GM04504 (cell line): Measurements from ENCODE around the gene DENND2A.
A peak's percentile ranks its signal among the peaks of the same experiment; 100 is the strongest.
"Not testable (repeated sequence)": the region's sequence is repeated elsewhere in the genome, so short reads cannot be mapped to it uniquely, and the experiment has no call there.

ENCODE experiments used
- DNase-seq: peaks from one replicate; pipeline ENCODE4 v3.0.0-alpha.2; 2012; ENCODE audit warnings: low read depth

DENND2A gene, protein sequence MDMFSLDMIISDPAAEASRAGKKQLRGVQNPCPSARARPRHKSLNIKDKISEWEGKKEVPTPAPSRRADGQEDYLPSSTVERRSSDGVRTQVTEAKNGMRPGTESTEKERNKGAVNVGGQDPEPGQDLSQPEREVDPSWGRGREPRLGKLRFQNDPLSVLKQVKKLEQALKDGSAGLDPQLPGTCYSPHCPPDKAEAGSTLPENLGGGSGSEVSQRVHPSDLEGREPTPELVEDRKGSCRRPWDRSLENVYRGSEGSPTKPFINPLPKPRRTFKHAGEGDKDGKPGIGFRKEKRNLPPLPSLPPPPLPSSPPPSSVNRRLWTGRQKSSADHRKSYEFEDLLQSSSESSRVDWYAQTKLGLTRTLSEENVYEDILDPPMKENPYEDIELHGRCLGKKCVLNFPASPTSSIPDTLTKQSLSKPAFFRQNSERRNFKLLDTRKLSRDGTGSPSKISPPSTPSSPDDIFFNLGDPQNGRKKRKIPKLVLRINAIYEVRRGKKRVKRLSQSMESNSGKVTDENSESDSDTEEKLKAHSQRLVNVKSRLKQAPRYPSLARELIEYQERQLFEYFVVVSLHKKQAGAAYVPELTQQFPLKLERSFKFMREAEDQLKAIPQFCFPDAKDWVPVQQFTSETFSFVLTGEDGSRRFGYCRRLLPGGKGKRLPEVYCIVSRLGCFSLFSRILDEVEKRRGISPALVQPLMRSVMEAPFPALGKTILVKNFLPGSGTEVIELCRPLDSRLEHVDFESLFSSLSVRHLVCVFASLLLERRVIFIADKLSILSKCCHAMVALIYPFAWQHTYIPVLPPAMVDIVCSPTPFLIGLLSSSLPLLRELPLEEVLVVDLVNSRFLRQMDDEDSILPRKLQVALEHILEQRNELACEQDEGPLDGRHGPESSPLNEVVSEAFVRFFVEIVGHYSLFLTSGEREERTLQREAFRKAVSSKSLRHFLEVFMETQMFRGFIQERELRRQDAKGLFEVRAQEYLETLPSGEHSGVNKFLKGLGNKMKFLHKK

DNA sequence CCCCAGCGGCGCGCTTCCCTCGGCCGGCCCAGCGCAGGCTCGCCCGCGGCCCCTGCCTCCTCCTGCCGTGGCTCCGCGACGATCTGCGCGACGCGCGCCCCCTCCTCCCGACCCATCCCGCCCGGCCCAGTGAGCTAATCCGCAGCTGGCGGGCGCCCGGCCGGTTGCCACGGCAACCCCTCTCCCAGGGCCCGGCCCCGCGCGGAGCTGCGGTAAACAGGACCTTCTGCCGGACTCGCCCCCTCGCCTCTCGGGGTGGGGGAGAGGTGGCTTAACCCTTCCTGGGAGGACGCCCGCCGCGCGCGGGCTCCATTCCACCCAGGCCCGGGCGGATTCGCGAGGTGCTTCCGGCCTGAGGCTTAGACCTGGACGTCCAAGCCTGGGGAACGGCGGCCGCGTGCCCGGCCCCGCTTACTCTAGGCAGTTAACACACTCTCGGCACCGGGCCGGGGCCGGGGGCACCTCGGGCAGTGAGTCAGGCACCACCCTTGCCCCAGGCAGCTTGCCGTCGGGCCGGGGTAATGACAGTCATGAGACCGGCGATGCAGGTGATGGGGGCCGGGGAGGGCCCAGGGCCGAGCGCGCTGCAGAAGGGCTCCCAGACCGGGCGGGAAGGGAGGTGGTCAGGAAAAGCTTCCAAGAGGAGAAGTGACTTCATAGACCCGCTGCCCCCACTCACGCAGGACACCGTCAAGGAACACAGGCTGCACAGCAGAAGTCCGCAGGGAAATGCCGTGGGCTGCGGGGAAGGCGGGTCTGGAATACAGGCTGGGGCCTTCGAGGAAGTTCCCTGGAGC, at the start of gene DENND2A:
DENND2A (minus strand) TSS at position 87 of the 797 bp plus-strand sequence. CDS start 38,416 bp downstream, outside the sequence.
- no peak for DNase-seq

DNA sequence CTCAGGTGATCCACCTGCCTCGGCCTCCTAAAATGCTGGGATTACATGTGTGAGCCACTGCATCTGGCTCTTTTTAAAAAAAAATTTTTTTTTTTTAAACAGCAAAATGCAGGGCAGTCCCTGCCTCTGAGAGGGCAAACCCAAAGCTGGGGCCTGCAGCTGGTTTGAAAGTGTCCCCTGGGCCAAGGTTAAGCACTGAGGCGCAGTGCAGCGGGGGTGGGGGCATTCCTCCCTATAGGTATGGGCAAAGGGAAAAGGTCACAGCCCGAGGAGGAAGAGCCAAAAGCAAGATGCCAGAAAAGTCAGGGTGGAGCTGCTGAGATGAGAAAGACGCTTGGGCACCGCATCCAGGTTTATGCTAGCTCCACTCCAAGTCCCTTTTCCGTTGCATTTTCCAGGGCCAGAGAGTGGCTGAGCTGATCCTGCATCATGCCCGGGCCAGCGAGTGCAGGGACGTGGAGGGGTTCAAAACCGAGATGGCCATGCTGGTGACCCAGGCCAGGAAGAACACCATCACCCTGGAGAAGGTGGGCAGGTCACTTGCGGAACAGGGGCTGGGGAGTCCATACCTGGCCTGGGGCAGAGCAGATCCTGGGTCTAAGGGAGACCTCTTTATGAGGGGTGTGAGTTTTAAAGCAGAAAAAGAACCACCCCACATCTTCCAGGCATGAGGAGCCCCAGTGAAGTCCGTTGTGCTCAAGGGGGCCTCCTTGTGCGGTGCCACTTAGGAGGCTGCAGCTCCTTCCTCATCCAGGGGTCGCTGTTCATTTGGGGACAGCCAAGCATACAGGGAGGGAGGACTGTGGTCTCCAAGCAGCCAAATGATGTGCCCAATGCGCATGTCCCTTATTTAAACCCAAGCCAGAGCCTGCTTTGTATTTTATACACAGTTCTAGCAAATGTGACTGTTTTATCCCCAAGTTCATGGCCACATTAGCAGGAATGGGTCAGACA, 48.9 kb upstream of the DENND2A start:
- no peak for DNase-seq

DNA sequence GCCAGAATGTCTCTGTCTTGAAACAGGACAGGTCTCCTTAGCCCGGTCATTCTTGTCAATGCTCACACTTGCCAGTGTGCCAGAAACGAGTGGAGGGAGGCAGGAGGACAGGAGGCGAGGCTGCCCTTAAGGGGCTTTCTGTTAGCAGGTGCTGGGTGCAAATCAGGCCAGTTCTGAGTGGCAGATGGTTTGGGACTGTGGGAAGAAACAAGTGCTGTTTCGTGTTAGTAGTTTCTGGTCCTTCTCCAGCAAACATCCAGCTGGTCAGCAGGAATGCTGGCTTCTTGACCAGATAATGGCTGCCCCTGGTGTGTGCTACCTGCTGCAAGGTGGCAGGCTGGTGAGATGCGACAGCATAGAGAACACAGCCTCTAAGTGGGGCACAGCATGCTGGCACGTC, 47.7 kb upstream of the DENND2A start:
- no peak for DNase-seq

DNA sequence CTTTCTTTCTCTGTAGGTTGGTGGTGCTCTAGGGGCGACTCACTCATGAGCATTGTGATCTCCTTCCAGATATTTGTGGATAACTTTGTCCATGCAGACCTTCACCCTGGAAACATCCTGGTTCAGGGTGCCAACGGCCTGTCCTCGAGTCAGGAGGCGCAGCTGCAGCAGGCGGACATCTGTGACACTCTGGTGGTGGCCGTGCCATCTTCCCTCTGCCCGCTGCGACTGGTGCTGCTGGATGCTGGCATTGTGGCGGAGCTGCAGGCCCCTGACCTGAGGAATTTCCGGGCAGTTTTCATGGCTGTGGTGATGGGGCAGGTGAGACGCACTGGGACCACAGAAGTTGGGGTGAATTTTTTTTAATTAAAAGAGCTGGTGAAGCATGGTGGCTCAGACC, 46.3 kb upstream of the DENND2A start:
- no peak for DNase-seq

DNA sequence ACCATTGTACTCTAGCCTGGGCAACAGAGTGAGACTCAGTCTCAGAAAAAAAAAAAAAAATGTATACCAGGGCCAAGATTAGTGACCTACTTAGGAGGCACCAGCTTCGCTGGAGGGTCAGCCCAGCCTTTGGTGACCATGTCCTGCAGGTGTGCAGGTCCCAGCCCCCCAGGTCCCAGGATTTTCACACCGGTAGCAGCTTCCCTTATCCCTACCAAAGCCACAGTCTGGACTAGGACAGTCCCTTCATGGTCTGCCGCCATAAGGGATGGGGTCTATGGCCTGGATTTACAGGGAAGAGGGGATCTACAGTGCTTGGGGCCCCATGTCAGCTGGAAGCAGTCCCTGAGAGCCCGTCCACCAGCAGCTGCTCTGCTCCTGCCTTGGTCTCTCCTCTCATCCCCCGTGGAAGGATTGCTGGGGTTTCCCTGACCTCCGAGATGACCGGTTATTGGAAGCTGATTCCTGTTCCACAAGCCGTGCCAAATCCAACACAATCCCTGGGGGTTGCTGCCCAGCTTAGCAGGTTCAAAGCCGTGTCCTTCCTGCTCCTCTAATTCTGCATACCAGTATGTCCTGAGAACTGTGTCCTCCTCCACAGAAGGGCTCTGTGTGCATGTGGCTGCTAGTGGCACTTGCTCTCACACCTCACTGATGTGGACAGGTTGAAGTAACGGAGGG, 44.9 kb upstream of the DENND2A start:
- DNase-seq = no peak

GRCh38 chr7:140684066-140684950, 43.7 kb upstream of the DENND2A start:
- no peak for DNase-seq

DNA sequence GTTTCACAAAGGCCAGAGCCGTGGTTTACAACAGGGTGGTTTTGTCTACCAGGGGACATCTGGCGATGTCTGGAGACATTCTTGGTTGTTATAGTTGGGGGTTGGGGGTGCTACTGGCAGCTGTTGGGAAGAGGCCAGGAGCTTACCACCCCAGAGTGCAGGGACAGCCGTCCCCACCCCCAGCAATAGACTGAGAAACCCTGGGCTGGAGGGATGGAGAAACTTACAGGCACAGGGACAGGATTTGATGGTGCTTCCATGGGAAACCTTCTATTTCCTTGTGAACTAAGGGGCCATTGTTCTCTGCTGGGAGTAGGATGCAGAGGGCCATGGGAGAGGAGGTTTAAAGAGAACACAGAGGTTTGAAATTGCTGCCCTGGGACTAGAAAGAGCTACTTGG, 43.0 kb upstream of the DENND2A start:
- no peak for DNase-seq

DNA sequence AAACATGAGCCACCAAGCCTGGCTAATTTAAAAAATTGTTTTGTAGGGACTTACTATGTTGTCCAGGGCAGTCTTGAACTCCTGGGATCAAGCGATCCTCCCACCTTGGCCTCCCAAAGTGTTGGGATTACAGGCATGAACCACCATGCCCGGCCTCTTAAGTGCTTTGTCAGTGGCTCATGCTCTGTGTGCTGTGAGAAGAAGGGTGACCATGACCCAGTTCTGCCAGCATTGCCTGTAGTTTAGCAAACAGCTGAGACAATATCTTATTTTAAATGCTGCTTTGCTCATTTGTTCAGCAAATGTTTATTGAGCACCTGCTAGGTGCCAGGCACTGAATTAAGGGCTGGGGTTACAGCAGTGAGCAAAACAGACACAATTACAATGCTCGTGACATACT, 41.2 kb upstream of the DENND2A start:
- DNase-seq = no peak

DNA sequence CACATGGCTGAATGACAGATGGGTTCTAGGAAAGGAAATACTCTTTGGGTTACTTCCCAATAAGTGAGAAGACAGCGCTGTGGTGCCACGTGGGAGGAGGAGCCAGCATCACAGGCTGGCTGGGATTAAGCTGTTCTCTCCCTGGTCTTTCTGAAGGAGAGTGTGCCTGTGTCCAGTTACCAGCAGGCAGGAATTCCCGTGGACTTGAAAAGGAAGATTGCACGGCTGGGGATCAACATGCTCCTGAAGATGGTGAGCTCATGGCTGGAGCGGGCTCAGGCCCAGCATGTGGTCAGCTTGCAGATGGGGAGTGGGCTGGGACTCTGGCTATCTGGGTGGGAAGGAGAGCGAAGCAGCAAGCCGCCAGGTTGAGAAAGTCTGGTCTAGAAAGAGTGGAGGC, 40.3 kb upstream of the DENND2A start:
- DNase-seq = no peak

- DNase-seq = no peak
Measured at GRCh38 chr7:140679186-140679585, 38.6 kb upstream of the DENND2A start.

- no peak for DNase-seq
Measured at GRCh38 chr7:140678816-140679130, 38.2 kb upstream of the DENND2A start.

DNA sequence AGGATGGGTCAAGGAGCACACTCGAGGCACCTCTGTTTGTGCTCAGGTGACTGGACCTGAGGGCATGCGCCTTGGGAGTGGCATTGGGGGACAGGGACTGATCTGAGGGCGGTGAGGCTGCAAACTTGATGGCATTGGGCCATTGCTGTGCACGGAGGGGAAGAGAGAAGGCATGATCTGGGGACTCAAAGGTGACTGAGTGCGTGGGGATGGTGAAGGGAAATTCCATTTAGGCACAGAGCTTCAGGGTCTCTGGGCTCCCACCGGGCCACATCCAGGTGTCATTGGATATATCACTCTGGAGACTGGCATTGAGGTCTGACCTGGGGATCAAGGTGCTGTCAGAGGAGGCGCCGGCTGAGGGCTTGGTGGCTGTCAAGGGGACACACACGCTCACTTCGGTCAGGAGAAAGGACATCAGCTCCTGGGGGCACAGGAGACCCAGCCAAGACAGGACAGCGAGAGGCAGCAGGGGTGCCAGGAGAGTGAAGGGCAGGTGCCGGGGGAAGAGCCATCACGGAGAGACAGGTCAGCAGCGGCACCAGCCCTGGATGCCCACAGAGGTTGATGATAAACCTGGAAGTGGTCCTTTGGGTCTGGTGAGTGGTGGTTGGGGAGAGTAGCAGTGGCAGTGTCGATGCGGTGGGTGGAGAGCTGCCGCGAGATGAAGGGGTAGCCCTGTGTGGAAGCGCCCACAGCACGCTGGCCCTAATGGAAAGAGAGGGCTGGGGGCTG, 37.6 kb upstream of the DENND2A start:
- no peak for DNase-seq

GRCh38 chr7:140677496-140677895, 36.9 kb upstream of the DENND2A start:
- no peak for DNase-seq

DNA sequence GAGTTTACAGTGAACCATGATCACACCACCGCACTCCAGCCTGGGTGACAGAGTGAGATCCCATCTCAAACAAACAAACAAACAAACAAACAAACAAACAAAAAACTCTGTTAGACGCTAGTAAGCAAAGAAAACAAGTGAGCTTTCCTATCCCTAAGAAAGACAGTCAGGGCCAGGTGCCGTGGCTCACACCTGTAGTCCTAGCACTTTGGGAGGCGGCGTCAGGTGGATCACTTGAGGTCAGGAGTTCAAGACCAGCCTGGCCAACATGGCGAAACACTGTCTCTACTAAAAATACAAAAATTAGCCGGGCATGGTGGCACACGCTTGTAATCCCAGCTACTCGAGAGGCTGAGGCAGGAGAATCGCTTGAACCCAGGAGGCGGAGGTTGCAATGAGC, 36.3 kb upstream of the DENND2A start:
- DNase-seq = not testable (repeated sequence)

DNA sequence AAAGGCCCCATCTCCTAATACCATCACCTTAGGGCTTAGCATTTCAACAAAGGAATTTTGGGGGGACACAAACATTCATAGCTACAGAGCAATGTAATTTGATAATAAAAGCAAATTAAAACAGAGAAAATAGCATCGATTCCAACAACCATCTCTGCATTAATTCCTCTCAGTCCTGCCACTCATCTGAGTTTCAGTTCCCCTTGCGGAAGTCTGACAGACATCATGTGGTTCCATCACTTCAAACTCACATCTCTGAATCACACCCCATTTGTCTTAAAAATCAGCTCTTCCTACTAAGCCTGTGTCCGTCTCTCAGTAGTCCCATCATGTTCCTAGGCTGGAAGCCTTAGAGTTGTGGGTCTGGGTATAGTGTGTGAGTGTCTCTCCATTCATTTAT, 35.7 kb upstream of the DENND2A start:
- no peak for DNase-seq

- no peak for DNase-seq
Measured at GRCh38 chr7:140675726-140676125, 35.1 kb upstream of the DENND2A start.

GRCh38 chr7:140674899-140675701, 34.5 kb upstream of the DENND2A start:
- peak; percentile 52 for DNase-seq

DNA sequence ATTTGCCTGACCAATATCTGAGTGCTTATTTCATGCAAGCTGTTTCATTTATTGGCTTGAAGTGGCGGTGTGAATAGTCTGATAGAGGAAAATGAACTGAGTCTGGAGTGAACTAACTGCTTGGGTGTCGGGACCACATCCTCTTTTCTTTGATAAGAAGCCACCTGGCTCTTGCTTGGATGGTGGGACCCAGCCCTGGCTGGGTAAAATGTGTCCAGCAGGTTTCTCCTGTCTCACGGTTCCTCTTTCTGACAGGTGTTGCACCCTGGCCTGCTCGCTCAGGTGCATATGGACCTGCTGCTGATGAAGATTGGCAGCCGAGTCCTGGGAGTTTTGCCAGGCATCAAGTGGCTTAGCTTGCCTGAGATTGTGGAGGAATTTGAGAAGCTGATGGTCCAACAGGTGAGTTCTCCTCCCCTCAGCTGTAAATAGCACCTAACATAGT, 33.8 kb upstream of the DENND2A start:
- no peak for DNase-seq
